Urinary bladder (tissue), 4 donors: ENCODE measurements around the gene CYB5R2. TPM values are rescaled to one million over a fixed set of nuclear protein-coding genes. Genes with fewer than 3 reads are reported as not detected.

Source experiments
- DNase-seq: peaks from one replicate; pipeline ENCODE4 v3.0.0-alpha.2; 2015; ENCODE audit errors: extremely low spot score
- H3K27ac ChIP-seq: one replicate; pipeline ENCODE4 v1.5.1; 2013; ENCODE audit warnings: low read depth, mild to moderate bottlenecking, moderate library complexity
- H3K36me3 ChIP-seq: one replicate; pipeline ENCODE4 v1.6.1; 2013; ENCODE audit warnings: mild to moderate bottlenecking, moderate library complexity; ENCODE audit not compliant: insufficient read depth
- H3K4me1 ChIP-seq: one replicate; pipeline ENCODE4 v1.6.1; 2013; ENCODE audit warnings: mild to moderate bottlenecking, moderate library complexity; ENCODE audit not compliant: insufficient read depth
- H3K4me3 ChIP-seq: one replicate; pipeline ENCODE4 v1.5.1; 2013; ENCODE audit warnings: low read depth, low read length
- WGBS: extraction: QIAGEN DNeasy Blood & Tissue Kit; methylation state at CpG from one replicate; pipeline ENCODE4 v1.1.7; 2013; 5-methylcytosine and 5-hydroxymethylcytosine counted together
- polyA plus RNA-seq: library from polyadenylated mRNA; stranded (reverse); fragments of 200-250 nt; gene quantifications from one replicate; pipeline ENCODE4 v1.2.3, GENCODE V29; 2013
- total RNA-seq: library from RNA; depleted of rRNA; stranded (reverse); fragments of >200 nt; gene quantifications from one replicate; pipeline ENCODE4 v1.2.3, GENCODE V29; 2014
- donor health status: healthy with polysubstance abuse.
- donor health status: healthy.

The CYB5R2 gene
- total and polyA plus RNA-seq, 2 donors = 13.9 to 17.7 TPM

DNA sequence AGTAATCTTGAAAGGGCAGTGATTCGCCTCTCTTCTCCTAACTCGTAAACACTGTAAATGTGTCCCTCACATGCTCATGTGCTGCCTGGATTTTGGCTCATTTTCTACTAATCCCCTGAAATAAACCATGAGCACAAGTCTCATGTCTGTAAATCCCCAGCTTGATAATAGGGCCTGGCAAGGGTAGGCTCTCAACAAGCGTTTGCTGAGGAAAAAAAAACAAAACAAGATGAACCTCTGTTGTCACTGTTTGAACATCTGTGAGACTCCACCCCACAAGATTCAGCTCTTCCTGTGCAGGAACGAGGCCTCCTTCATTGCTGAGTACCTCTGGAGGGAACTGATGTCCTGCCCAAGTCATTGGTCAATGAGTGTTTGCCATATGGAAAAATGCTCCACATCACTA is 4.5 kb upstream of the CYB5R2 start:
- no peak for DNase-seq
- no peaks in the 10 kb centered on the region for H3K4me1 ChIP-seq
- H3K36me3 ChIP-seq = no peaks in the 10 kb centered on the region
- H3K4me3 ChIP-seq = no peak overlapping the region
- H3K27ac ChIP-seq = no peak overlapping the region
- 18% methylated on average over 4 of the region's 4 CpGs for WGBS

DNA sequence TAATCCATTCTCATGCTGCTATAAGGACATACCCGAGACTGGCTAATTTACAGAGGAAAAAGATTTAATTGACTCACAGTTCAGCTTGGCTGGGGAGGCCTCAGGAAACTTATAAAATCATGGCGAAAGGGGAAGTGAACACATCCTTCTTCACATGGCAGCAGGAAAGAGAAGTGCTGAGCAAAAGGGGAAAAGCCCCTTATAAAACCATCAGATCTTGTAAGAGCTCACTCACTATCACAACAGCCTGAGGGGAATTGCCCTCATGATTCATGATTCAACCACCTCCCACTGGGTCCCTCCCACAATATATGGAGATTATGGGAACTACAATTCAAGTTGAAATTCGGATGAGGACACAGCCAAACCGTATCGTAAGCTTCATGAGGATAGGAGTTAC is 3.8 kb upstream of the CYB5R2 start:
- Histone ChIP-seq H3K4me3 (no peak overlapping the region), H3K27ac (no peak overlapping the region), H3K36me3 (no peaks in the 10 kb centered on the region), H3K4me1 (no peaks in the 10 kb centered on the region)
- DNase-seq = no peak
- WGBS = 37% methylated on average over 5 of the region's 5 CpGs

DNA sequence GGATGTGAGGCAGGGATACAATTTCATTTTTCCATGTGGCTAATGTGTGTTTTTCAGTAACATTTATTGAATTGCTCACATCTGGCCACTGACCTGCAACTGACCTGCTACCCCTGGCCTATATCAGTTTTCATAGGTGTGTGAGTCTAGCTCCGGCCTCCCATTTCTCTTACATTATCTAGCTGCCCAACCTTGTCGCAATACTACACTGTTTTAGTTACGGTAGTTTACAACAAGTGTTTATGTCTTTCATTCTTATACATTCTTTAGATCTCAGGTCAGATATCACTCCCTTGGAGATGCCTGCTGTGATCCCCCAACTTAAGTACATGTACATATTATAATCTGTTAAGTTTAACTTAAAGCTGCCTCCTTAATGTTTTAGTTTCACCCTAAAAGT is 2.3 kb upstream of the CYB5R2 start:
- Histone ChIP-seq H3K27ac (no peak overlapping the region), H3K4me3 (no peak overlapping the region), H3K4me1 (no peaks in the 10 kb centered on the region), H3K36me3 (no peaks in the 10 kb centered on the region)
- no peak for DNase-seq
- WGBS = 71% methylated on average over 3 of the region's 3 CpGs

DNA sequence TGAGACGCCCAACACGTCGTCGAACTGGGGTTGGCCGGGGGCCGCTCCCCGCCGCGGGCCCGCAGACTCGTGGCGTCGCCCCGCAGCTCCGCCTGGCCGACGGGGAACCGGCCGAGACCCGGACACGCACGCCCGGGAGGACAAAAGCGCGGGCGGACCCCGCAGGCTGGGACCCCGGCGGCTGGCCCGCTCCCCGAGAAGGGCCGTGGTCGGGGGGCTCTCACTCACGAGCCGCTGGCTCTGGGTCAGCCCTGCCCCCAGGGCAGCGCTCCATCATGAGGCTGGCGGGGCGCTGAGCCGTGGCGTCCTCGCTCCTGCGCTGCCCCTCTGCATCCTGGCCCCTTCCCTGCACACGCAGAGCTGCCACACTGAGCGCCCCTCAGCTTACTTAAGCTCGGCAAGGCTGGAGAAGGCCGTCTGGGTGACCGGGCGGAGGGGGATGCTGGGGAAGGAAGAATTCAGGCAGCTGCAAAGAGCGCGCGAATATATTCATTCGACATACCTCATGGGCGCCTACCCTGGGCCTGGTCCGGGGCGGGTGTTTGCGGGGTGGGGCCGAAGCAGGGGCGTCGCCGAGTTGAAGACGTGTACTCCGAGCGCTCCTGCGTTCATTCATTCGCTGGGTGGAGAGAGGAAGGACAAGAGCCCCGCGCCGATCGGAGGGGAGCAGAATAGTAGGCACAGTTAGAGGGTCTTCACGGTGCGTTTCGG is 579 bp upstream of the CYB5R2 start:
- no peaks in the 10 kb centered on the region for H3K4me1 ChIP-seq
- no peak for DNase-seq
- H3K36me3 ChIP-seq = no peaks in the 10 kb centered on the region
- WGBS = 5% methylated on average over 72 of the region's 72 CpGs
- H3K4me3 ChIP-seq = peak overlapping the region; percentile 62
- peak overlapping the region; percentile 88 for H3K27ac ChIP-seq

DNA sequence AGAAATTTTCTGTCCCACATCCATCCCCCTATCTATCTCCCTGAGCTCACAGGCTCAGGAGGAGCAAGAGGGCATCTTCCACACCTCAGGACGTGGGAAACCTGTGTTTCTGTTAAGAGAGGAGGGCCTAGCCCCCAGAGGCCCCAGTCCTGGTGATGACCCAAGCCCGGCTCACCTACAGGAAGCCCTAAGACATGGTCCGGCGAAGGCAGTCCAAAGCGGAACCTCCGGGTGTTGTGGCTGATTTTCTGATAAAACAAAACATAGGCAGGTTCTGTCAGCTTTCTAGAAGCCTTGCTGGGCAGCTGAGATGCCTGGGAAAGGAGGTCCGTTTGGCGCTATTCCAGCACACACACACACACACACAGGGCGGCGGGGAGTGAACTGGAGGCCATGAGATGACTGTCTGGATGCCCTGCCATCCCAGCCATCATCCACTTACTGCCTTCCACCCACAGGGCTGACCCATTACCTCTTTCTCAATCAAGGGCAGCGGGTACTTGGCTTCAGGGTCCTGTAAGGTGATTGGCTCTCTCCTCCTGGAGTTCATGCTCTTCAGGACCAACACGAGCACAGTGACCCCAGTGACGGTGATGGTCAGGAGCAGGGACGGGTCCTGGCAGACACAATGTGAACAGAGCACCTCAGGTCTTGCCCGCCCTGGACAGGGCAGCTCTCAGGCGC is 882 bp downstream of the CYB5R2 start:
- H3K4me1 ChIP-seq = no peaks in the 10 kb centered on the region
- DNase-seq = no peak
- WGBS = 84% methylated on average over 16 of the region's 16 CpGs
- no peak overlapping the region for H3K27ac ChIP-seq
- H3K4me3 ChIP-seq = no peak overlapping the region
- H3K36me3 ChIP-seq = no peaks in the 10 kb centered on the region

DNA sequence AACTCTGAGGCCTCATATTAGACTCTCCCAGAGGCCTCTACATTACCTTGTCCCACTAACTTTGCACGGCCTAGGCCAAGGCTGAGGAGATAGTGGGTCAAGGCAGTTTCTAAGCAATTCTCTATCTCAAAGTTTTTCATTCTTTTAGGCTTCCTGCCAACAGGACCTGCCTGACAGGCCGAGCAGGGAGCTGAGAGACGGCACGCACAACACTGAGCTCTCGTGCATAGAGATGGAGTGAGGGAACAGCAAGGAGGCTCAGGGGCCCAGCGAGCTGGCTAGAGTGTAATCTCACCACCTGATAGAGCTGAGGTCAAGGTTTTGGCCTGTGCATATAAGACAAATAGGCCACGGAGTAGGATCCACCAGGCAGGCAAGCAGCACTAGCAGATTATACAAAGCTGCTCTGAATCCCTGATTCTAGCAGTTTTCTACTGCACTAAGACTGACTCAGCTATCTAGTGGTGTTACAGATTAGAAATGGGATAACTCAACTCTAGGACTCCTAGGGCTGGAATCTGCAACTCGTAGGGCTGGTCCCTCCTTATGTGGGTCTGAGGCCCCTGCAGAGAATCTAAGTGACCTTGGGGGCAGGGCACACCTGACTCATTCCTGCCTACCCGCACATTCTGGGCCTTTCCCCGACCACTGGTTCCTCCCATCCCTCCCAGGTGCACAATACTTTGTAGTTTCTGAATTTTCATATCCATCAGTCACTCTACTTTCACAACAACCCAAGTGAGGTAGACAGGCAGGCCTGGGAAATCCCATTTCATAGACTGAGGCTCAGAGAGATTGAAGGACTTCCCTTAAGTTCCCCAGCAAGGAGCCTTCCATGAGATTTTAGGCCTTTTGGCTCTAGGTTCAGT is 1.7 kb downstream of the CYB5R2 start:
- peak overlapping the region; percentile 18 for H3K27ac ChIP-seq
- DNase-seq = no peak
- H3K4me3 ChIP-seq = no peak overlapping the region
- H3K36me3 ChIP-seq = no peaks in the 10 kb centered on the region
- 66% methylated on average over 10 of the region's 10 CpGs for WGBS
- H3K4me1 ChIP-seq = no peaks in the 10 kb centered on the region

DNA sequence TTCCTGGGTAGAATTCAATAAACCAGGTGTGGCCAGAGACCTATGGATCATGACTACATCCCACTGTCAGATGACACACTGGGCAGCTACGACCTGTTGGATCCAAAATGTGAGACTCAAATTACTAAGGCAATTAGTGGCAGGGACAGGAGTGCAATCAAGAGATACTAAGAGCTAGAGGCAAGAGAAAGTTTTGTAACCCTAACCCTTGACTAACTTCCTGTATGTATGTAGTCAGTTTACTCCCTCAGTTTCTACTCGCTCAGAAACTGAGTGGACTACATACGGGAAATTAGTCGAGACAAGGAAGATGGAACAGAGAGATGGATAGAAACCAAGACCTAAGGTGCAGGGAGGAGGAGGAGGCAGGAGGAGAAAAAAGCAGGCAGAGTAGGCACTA is 2.7 kb downstream of the CYB5R2 start:
- no peak overlapping the region for H3K4me3 ChIP-seq
- no peak overlapping the region for H3K27ac ChIP-seq
- H3K4me1 ChIP-seq = no peaks in the 10 kb centered on the region
- no peaks in the 10 kb centered on the region for H3K36me3 ChIP-seq
- no peak for DNase-seq
- WGBS = 68% methylated on average over 4 of the region's 4 CpGs

DNA sequence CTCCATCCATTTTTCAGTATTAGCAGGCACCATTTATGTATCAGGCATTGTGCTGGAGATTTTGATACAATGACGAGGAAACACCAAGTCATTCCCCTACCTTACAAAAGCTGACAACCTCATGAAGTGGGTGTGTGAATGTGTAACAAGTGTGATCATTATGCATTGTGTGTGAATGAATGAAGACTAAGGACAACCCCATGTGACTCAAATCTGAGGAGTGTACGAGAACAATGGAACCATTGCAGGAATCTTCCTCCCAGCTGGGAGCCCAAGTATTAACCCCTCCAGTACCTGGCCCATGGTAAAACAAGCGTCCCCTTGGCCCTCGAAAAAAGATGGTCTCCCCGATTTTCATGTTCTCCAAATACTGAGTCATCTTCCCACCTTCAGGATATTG is 4.4 kb downstream of the CYB5R2 start:
- 79% methylated on average over 5 of the region's 5 CpGs for WGBS

DNA sequence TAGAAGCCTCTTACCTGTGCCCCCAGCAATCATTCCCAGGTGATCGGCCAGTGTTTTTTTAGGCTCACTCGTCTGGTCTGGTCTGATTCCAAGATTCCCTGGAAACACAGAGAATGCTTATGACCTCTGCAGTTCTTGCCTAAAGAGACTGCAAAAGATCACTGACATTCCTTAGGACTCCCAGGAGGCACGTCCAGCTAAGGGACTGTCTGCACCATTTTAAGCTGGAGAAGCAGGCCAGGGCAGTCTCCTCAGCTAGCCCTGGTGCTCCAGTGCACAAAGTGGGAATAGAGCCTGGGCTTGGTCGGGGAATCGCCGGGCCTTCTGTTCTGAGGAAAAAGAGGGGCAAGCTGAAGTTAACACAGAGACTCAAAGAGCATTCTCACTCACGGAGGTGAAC is 4.8 kb downstream of the CYB5R2 start:
- Histone ChIP-seq H3K27ac (no peak overlapping the region), H3K4me3 (no peak overlapping the region), H3K4me1 (no peaks in the 10 kb centered on the region), H3K36me3 (no peaks in the 10 kb centered on the region)
- no peak for DNase-seq
- WGBS = 72% methylated on average over 7 of the region's 7 CpGs

More for the DNA sequence above, 4.4 kb downstream of the CYB5R2 start:
- Histone ChIP-seq H3K4me3 (no peak overlapping the region), H3K27ac (no peak overlapping the region), H3K36me3 (no peaks in the 10 kb centered on the region), H3K4me1 (no peaks in the 10 kb centered on the region)
- DNase-seq = no peak

DNA sequence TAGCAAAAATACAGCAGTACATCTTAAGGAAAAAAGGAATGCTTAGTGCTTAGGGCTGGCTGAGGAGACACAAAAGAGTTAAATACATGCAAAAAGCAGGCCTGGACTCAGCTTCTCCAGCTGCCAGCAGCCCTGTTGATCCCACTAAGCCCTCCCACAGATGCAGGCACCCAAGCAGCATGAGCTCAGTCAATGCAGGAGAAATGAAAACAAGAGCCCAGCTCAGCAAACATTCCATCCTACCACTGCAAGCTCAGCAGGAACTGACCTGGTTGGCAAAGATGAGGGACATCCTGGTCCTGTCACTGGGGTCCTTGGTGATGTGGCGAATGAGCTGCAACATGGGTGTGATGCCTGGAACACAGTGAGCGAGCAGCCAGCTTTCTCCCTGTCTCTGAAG is 5.8 kb downstream of the CYB5R2 start:
- DNase-seq = no peak
- Histone ChIP-seq H3K27ac (no peak overlapping the region), H3K4me1 (no peaks in the 10 kb centered on the region), H3K4me3 (no peak overlapping the region), H3K36me3 (no peaks in the 10 kb centered on the region)
- WGBS = 78% methylated on average over 2 of the region's 2 CpGs

DNA sequence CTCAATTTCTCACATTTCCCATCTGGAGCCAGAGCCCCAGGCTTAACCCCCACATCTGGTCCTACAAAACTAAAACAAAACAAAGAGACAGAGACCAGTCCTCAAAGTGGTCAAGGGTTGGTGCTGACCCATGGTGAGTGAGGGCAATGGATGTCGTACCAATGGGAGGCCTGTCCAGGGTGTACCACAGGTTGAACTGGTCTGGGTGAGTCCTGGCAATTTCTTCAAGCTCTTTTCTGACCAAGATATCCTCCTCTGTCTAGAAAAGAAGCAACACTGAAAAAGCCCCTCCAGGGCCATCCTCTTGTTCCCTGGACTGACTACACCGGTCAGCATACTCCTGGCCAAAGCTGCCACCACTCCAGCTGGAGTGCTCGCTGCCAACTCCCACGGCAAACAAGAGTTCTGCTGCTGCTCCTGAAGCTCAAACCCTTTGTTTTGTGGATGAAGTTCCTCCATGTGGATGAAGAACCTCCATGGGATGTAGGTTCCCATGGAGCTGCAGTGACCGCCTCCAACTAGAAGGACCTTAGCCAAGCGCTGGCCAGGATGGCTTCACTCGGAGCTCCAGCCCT is 6.9 kb downstream of the CYB5R2 start:
- no peak for DNase-seq
- Histone ChIP-seq H3K27ac (no peak overlapping the region), H3K4me1 (no peaks in the 10 kb centered on the region), H3K4me3 (no peak overlapping the region), H3K36me3 (no peaks in the 10 kb centered on the region)
- 85% methylated on average over 7 of the region's 7 CpGs for WGBS

DNA sequence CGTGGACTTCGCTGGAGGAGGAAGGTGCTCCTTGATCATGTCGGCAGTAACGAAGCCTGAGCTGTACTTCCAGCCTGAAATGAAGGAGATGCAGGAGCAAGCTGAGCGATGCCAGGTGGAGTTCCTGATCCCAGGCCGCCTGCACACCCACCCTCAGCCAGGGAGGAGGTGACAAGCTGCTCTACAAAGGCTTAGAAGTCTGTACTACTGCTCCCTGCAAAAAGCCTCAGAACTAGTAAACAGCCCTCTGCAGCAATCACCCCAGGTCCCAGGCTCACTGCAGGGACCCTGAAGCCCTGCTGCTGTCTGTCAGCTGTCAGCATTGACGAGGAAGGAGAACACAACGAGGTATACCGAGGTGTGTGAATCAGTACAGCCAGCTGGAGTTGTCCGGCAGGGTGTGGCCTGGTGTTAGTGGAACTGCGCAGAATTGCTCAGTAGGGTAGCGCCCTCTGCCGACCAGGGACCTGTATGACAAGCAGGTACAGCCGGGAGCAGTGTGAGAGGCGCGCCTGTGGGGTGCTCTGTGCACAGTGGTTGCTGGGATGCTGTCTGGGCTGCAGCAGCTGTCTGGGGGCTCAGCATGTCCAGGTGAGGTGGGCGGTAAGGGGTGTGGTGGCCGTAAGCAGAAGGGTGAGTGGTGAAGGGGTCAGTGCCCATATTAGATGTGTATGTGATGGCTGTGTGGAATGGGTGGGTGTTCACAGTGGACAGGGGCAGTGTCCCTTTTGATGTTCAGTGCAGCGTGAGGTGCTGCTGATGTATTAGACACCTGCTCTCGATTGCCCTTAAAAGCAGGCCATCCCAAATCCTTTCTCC is 7.6 kb downstream of the CYB5R2 start:
- no peak overlapping the region for H3K27ac ChIP-seq
- H3K4me1 ChIP-seq = no peaks in the 10 kb centered on the region
- H3K36me3 ChIP-seq = no peaks in the 10 kb centered on the region
- H3K4me3 ChIP-seq = no peak overlapping the region
- no peak for DNase-seq
- 54% methylated on average over 20 of the region's 20 CpGs for WGBS

DNA sequence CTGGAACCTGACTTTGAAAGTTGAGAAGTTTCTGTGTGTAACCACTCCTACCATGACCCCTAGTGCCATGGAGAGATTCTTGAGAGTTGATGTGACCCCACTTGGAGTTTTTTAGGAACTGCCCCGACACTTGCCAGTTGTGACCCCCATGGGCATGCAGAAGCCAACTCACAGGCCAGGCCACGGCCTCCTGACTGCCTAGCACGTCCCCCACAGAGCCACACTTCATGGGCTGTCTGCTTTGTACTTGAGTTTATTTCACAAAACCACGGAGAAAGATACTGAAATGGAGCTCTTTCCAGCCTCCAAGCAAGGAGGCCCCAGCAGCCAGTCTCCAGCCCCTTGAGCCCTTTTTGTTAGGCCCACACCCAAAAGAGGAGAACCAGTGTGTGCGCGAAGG is 8.4 kb downstream of the CYB5R2 start:
- WGBS = 92% methylated on average over 6 of the region's 6 CpGs
- Histone ChIP-seq H3K4me1 (no peaks in the 10 kb centered on the region), H3K36me3 (no peaks in the 10 kb centered on the region), H3K27ac (no peak overlapping the region), H3K4me3 (no peak overlapping the region)
- DNase-seq = no peak
